ENCODE results near the gene STK32A. TPM values are rescaled to one million over a fixed set of nuclear protein-coding genes. Genes with fewer than 3 reads are reported as not detected.

The STK32A gene
- polyA plus RNA-seq, 1 donor (not counting 4 experiments of a cell fraction or from before 2014, with no cell fraction given) = 0.01 TPM

DNA sequence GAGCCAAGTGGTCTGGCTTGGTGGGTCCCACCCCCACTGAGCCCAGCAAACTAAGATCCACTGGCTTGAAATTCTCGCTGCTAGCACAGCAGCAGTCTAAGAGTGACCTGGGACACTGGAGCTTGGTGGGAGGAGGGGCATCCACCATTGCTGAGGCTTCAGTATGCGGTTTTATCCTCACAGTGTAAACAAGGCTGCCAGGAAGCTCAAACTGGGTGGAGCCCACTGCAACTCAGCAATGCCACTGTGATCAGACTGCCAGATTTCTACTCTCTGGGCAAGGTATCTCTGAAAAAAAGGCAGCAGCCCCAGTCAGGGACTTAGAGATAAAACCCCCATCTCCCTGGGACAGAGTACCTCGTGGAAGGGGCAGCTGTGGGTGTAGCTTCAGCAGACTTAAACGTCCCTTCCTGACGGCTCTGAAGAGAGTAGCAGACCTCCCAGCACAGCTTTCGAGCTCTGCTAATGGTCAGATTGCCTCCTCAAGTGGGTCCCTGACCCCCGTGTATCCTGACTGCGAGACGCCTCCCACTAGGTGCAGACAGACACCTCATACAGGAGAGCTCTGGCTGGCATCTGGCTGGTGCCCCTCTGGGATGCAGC is 18.2 kb upstream of the STK32A start:
- no peaks in the 10 kb centered on the region for H3K9me3 ChIP-seq (ENCODE audit: control insufficient read depth, low read depth, low read length)
- no peaks in the 10 kb centered on the region for H3K4me1 ChIP-seq (ENCODE audit: control insufficient read depth, extremely low read depth, insufficient read depth, low read length)
- H2AFZ ChIP-seq (ENCODE audit: control insufficient read depth, low read length) = no peak overlapping the region
- FAIRE-seq = no peak
- no peak overlapping the region for H3K4me2 ChIP-seq (ENCODE audit: control insufficient read depth, extremely low read depth, insufficient read depth, low read depth, low read length)
- H3K9ac ChIP-seq (ENCODE audit: control insufficient read depth, extremely low read depth, insufficient read depth, low read length) = no peak overlapping the region
- no peak for TF ChIP-seq EZH2 (IDR thresholded peaks at IDR 0.05; ENCODE audit: low read length)
- TF ChIP-seq CTCF (optimal IDR thresholded peaks at IDR 0.05 in 1 of 3, IDR thresholded peaks at IDR 0.05 in 1 of 3, conservative IDR thresholded peaks at IDR 0.05 in 1 of 3; ENCODE audit: extremely low read depth in 1 of 3, insufficient read depth in 2 of 3, low read length in 3 of 3) = no peak
- H3K27me3 ChIP-seq (ENCODE audit: control insufficient read depth, extremely low read depth, insufficient read depth, low read length) = no peaks in the 10 kb centered on the region
- no peak overlapping the region for H3K4me3 ChIP-seq (ENCODE audit: control insufficient read depth in 2 of 3, extremely low read depth in 1 of 3, insufficient read depth in 2 of 3, low read depth in 1 of 3, low read length in 3 of 3)
- H3K27ac ChIP-seq (ENCODE audit: control insufficient read depth, insufficient read depth, low read length) = no peak overlapping the region
- no peaks in the 10 kb centered on the region for H3K9me1 ChIP-seq (ENCODE audit: control insufficient read depth, extremely low read depth, insufficient read depth, low read length)
- H3K36me3 ChIP-seq (ENCODE audit: control insufficient read depth in 2 of 2, extremely low read depth in 1 of 2, insufficient read depth in 2 of 2, low read length in 2 of 2) = no peaks in the 10 kb centered on the region
- dilution Hi-C loops (cut with MboI; ENCODE audit: extremely low pct_ligation_motif_present, low sequenced_read_pairs) = no loop called here
- no peak for DNase-seq (ENCODE audit: low read depth, low spot score)
- no peaks in the 10 kb centered on the region for H4K20me1 ChIP-seq (ENCODE audit: control insufficient read depth, extremely low read depth, insufficient read depth, low read length)
- H3K79me2 ChIP-seq (ENCODE audit: control insufficient read depth, insufficient read depth, low read length) = no peaks in the 10 kb centered on the region

- H3K4me3 ChIP-seq (ENCODE audit: control insufficient read depth in 2 of 3, extremely low read depth in 1 of 3, insufficient read depth in 2 of 3, low read depth in 1 of 3, low read length in 3 of 3) = no peak overlapping the region
- no peaks in the 10 kb centered on the region for H3K9me3 ChIP-seq (ENCODE audit: control insufficient read depth, low read depth, low read length)
- no peaks in the 10 kb centered on the region for H4K20me1 ChIP-seq (ENCODE audit: control insufficient read depth, extremely low read depth, insufficient read depth, low read length)
- no peaks in the 10 kb centered on the region for H3K79me2 ChIP-seq (ENCODE audit: control insufficient read depth, insufficient read depth, low read length)
- dilution Hi-C loops (cut with MboI; ENCODE audit: extremely low pct_ligation_motif_present, low sequenced_read_pairs) = no loop called here
- no peaks in the 10 kb centered on the region for H3K9me1 ChIP-seq (ENCODE audit: control insufficient read depth, extremely low read depth, insufficient read depth, low read length)
- TF ChIP-seq CTCF (optimal IDR thresholded peaks at IDR 0.05 in 1 of 3, IDR thresholded peaks at IDR 0.05 in 1 of 3, conservative IDR thresholded peaks at IDR 0.05 in 1 of 3; ENCODE audit: extremely low read depth in 1 of 3, insufficient read depth in 2 of 3, low read length in 3 of 3) (no peak), EZH2 (IDR thresholded peaks at IDR 0.05; ENCODE audit: low read length) (no peak)
- no peaks in the 10 kb centered on the region for H3K36me3 ChIP-seq (ENCODE audit: control insufficient read depth in 2 of 2, extremely low read depth in 1 of 2, insufficient read depth in 2 of 2, low read length in 2 of 2)
- no peaks in the 10 kb centered on the region for H3K27me3 ChIP-seq (ENCODE audit: control insufficient read depth, extremely low read depth, insufficient read depth, low read length)
- H3K9ac ChIP-seq (ENCODE audit: control insufficient read depth, extremely low read depth, insufficient read depth, low read length) = no peak overlapping the region
- no peak overlapping the region for H3K4me2 ChIP-seq (ENCODE audit: control insufficient read depth, extremely low read depth, insufficient read depth, low read depth, low read length)
- H2AFZ ChIP-seq (ENCODE audit: control insufficient read depth, low read length) = no peak overlapping the region
- DNase-seq (ENCODE audit: low read depth, low spot score) (no peak), FAIRE-seq (no peak)
- H3K27ac ChIP-seq (ENCODE audit: control insufficient read depth, insufficient read depth, low read length) = no peak overlapping the region
- no peaks in the 10 kb centered on the region for H3K4me1 ChIP-seq (ENCODE audit: control insufficient read depth, extremely low read depth, insufficient read depth, low read length)
Observed at GRCh38 chr5:147223343-147223742, 11.5 kb upstream of the STK32A start.

Data from keratinocyte (primary cell).